GM21367 (cell line): ENCODE results near the gene TRHDE.

Experiments used
- ATAC-seq: cut with Tn5 transposase; IDR thresholded peaks from one replicate; pipeline ENCODE4 v1.9.1; 2021; ENCODE audit not compliant: unreplicated experiment

The TRHDE gene

DNA sequence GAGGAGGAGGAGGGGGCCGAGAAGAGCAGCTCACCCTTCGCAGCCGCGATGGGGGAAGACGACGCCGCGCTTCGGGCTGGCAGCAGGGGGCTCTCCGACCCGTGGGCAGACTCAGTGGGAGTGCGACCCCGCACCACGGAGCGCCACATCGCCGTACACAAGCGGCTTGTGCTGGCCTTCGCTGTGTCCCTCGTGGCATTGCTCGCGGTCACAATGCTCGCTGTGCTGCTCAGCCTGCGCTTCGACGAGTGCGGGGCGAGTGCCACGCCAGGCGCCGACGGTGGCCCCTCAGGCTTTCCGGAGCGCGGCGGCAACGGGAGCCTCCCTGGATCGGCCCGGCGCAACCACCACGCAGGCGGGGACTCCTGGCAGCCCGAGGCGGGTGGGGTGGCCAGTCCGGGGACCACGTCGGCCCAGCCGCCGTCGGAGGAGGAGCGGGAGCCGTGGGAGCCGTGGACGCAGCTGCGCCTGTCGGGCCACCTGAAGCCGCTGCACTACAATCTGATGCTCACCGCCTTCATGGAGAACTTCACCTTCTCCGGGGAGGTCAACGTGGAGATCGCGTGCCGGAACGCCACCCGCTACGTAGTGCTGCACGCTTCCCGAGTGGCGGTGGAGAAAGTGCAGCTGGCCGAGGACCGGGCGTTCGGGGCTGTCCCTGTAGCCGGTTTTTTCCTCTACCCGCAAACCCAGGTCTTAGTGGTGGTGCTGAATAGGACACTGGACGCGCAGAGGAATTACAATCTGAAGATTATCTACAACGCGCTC, 745 bp downstream of the TRHDE start:
- ATAC-seq: no peak

DNA sequence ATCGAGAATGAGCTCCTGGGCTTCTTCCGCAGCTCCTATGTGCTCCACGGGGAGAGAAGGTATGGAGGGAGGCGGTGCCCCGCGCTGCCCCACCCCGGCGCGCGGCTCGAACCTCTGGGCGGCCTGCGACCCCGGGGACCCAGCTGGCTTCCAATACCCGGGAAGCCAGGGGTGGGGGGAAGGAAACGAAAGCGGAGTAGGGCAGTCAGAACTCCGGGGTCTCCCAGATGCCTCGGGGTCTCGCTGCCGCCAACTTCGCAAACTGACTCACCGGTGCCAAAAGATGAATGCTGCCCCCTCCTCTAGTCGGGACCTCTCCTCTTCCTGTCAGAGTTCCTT, 1.3 kb downstream of the TRHDE start:
- no peak for ATAC-seq

DNA sequence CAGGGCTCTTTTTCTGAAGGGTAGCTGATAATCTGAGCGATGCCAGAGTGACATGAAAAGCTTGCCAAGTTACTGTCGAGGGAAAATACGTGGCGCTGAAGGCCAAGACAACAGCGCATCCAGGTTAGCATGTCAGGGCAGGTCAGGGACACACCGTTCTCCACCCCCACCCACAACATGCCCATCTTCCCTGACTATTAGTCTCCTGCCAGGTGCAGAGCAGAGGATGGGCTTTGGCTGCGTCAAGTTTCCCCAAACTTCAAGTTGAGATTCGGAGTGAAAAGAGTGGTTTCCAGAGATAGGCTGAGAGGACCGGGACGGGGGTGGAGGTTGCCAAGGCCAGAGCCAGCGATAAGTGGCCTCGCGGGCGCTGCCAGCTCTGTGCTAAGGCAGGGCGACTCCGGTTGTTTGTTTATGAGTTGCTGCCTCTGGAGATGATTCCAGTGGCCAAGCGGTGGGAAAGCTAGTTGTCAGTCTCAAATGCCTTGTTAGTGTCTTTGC, 1.7 kb downstream of the TRHDE start:
- ATAC-seq: no peak

DNA sequence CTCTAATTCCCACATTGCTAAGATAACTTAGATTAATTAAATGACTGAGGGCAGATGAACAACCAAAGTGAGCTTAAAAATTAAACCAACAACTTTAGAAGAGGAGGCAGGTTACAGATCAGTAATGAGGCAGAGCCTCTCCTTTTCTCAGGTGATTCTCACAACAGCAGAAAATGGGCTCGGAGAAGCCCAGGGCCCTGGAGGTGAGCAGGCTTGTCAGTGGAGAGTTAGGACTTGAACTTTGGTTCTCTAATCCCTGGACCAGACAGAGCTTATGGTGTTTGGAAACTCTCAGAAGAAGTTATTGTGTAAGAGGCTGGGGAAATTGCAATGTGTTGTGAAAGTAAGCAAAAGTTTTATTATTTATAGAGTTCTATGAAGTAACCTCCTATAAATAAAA, 2.8 kb downstream of the TRHDE start:
- no peak for ATAC-seq

DNA sequence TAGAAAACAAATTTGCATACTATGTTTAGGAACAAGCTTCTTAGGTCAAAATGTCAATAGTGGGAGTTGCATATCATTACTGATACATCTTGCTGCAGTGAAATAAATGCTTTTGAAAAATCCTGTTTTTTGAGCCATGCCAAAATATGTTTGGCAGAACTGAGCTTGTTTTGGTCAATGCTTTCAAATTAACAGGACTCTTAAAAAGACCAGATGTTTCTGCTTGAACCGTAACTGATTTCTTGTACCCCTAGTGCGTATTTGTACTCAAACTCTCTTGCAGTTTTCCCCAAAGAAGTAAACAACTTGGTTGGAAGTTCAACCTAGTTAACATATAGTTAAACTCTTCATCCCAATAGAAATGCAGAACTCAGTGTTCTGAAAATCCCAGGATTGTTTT, 3.4 kb downstream of the TRHDE start:
- no peak for ATAC-seq

DNA sequence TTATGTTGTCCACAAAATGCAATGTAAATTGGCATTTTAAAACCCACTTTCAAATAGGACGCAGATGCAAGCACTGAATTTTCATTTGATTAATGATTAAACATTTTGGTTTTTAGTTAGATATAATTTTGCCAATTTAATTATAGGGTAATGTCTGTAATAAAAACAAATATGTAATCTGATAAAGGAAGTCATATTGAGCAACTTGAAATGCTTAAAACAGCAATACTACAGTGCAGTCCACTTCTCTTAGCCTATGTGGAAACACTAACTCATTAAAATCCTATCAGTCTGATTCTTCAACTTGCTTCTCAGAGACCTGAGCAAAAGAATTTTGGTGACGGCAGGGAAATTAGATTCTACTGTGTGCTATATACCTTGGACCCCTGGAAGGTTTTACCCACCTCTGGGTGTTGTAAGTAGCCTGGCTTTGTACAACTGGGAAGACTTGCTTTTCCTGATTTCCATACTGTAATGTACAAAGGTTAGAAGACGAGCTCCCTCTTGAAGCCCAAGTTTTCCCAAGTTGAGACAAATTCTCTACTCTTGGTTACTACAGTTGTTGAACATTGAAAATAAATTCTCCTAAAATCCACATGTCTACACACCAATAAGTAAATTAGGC, 4.1 kb downstream of the TRHDE start:
- no peak for ATAC-seq

DNA sequence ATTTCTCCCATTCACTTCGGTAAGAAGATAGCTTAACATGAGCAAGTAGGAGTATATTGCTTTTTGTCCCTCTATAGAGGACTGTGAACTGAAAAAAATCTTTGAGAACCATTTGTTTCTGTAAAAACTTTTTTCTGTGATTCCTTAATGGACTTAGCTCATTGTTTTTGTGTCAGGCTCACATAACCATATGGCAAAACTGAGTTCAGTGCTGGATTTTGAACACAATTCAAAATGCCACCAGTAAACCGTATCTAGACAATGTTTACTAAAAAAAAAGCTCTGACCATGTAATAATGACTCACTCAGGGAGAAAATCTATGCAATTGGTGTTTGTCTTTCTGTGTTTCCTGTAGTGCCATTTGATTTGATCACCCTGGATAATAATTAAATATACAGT, 5.2 kb downstream of the TRHDE start:
- no peak for ATAC-seq

DNA sequence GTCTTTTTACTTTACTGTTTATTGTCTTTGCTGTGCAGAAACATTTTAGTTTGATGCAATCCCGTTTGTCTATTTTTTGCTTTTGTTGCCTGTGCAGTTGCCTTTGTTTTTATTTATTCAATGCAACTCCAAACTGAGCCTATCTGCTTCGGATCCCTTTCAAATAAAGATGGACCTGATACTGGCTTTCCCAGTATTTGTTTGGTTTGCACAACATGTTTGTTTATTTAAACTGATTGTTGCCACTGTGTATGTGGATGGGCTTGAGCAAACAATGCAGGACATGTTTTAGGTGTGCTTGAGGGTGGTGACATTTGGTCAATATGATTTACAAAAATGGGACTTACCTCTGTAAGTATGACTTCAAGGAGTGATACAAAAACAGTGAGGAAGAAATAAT, 6.7 kb downstream of the TRHDE start:
- no peak for ATAC-seq

DNA sequence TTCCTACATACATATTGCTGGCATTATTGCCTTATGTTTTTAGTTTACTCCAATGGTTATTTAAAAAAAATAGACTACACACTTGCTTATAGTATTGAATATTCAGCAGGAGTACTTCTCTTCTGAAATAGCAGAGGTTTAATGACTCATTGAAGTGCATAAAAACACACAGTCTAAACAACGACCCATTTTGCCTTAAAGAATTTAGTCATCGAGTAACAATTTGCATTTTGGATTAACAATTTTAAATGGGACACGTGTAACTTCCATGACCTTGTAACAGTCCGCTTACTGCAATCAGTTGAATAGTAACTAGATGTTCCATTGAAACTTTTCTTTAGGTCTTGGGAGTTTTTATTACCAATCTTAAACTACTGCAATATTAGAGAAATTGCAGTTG, 9.0 kb downstream of the TRHDE start:
- ATAC-seq: no peak

DNA sequence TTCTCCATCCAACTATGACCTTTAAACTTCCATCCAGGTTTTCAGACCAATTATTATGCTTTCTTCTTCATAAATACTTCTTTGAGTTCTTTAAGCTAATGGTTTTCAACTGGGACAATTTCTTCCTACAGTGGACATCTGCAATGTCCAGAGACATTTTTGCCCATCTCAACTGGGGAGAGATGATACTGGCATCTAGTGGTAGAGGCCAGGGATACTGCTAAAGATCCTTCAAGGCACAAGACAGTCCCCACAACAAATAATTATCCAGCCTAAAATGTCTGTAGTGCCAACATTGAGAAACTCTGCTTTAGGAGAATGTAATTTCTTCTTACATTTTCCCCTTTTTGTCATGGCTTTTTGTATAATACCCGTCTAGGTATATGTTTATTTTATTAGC, 10.6 kb downstream of the TRHDE start:
- no peak for ATAC-seq

DNA sequence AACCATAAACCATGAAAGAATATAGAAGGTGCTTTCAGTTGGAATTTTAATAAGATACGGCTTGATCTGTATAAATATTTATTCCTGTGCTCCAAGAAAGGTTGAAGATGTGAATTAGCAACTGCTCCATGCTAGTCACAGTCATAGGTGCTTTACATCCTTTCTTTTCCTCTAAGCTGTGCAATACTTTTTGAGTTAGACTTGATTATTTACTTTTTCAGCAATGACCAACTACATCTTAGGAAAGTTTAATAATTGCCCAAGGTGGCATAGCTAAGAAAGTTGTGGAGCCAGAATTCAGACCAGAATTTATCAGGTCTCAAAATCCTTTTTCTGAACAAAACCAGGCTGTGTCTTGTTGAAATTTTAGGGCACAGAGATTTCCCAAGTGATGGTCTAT, 13.7 kb downstream of the TRHDE start:
- no peak for ATAC-seq

DNA sequence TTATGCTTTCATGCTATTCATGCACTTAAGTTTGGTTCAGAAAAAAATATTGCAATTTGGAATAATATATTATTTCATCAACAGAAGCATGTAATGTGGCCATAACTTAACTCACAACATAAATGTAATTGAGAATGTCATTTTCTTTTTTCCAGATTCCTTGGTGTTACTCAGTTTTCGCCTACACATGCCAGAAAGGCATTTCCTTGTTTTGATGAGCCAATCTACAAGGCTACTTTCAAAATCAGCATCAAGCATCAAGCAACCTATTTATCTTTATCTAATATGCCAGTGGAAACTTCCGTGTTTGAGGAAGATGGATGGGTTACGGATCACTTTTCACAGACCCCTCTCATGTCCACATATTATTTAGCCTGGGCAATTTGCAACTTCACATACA, 14.4 kb downstream of the TRHDE start:
- ATAC-seq: no peak

DNA sequence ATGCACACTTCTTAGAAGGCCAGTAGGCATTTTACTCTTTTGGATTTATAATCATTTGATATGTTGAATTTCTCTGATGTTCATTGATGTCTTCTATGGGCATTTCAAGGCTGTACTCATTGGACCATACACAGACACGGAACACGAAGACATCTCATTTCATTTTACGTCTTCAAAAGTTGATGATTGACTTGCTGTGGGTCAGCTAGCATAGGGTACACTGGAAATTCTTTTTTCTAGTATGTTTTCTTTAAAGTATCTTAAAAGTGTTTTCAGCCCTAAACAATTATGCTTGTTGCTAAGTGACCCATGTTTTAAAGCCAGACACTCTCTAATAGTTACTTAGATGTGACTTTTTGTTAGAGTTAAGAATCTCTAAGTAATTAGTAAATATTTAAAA, 16.3 kb downstream of the TRHDE start:
- ATAC-seq: no peak

DNA sequence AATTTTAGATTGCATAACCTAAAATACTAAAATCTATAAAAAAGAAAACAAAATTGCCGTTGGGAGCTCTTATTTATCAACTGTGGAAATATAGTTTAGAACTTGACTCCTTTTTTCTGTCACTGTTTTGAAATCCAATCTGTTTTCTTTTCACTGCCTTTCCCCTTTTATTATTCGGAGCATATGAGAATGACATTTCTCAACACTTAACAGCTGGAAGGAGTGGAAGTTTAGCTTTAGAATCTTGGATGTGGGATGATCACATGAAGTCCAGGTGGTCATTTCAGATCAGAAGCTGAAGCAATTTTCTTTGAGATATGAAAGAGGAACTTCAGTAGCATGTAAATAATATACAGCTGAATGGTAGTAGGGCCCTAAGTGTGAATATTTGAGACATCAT, 16.7 kb downstream of the TRHDE start:
- ATAC-seq: no peak

DNA sequence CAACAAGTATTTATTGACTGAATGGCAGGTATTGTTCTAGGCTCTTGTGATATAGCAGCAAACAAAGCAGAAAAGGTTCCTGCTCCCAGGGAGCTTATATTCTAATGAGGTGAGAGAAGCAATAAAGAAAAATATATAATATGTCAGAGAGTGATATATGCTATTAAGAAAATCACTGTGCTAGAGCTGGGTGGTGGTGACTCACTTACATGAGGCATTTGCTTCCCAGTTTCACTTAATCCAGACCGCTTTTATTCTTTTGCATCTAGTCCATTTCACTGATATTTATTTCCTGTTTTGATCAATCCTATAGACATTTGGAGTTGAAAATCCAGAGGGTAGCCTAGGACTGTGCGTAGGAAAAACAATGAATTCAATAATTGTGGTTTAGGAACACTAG, 17.5 kb downstream of the TRHDE start:
- ATAC-seq: no peak

DNA sequence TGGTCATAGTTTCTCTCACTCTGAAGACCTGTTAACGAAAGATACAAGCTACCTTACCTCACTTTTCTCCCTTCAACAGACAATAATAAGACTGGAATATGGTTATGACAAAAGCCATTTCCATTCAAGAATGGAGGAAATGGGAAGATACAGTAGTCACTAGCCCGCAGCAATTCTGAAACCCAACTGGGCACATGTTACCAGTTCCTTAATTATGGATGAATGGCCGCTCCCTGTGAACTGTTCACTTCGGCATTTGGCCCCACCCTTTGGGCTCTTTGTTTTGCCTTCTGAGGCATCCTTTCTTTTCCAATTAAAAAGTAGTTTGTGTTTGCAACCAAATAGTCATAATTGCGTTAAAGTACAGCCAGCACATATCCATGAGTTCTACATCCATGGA, 19.0 kb downstream of the TRHDE start:
- ATAC-seq: no peak

DNA sequence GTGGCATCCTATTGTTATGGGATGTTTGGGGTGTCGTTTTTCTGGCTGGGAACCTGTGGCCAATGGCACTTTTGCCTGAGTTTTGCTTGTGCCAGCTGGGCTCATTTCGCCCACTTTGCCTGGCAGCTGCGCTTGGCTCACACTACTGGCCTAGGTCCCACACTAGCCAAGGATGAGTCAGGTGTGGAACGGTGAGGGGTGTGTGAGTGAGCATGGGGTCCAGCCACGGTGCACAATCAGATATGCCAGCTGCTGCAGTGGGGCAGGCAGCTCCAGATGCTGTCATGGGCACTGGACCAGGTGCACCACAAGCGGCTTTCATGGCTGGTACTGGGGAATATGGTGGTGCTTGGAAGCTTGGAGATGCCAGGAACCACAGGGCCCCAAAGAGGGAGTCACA, 21.5 kb downstream of the TRHDE start:
- no peak for ATAC-seq

DNA sequence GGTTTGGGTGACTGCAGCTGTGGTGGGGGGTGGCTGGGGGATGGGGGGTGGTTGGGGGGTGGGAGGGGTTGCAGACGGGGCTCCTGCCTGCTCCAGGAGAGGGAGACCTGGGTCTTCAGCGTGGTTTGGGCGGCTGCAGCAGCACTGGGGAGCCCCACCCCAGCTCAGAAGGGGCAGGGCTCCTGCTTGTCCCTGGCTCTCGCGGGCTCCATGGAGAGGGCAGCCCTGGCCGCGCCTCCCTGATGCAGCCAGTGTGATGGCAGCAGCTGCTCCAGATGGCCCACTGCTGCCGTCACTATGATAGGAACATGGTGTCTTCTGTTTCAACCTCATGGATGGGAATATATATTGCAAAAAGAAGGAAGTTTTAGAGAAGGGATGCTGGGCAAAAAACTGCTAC, 22.9 kb downstream of the TRHDE start:
- no peak for ATAC-seq

DNA sequence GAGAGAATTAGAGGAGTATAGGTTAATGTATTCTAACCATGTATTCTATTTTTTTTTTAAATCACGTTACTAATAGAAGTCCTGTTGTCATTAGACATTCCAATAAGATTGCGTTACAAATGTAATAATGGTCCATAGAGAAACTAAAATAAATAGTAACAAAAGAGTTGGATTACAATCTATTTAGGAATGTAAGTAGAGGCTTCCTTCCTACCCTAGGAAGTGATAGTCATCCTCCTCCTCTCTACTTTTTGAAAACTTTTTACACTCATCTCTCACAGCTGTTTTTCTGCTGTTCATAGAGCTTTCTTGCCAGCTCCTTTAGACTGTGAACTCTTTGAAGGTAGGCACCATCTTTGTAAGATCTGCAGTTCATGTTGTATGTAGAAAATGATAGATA, 23.6 kb downstream of the TRHDE start:
- no peak for ATAC-seq

DNA sequence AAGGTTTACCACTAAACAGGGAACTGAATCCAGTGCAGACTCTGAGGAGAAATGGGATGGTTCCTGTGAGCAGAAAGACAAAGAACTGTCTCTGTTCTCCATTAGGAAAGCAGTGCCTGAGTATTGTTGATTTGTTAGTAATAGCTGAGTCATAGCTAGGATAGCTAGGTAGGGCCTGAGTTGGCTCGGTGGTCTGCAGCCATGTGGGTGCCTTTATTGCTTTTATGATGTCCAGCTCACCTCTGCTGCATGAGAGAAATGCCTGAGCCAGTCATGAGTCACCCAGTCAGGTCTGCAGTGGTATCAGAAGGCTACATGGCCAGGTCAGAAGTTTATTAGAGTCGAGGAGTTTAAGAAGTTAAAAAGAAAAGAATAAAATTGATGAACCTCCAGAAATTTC, 24.2 kb downstream of the TRHDE start:
- no peak for ATAC-seq

DNA sequence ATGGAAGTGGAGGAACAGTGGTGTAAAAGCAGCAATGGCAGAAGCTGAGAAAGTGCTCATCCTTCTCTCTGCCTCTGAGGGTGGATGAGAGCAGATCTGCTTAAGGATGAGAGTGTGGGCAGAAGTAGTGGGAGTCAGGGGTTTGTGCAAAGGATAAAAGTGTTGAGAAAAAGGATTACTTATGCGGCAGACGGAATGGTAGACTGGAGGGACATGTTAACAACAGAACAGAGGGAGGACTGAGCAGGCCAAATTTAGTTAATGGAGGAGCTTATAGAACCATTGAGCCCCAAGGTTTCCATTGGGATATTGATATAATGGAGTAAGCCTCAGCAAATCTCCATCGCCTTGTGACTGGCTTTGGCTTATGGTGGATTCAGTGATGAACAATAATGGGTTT, 25.5 kb downstream of the TRHDE start:
- ATAC-seq: no peak

DNA sequence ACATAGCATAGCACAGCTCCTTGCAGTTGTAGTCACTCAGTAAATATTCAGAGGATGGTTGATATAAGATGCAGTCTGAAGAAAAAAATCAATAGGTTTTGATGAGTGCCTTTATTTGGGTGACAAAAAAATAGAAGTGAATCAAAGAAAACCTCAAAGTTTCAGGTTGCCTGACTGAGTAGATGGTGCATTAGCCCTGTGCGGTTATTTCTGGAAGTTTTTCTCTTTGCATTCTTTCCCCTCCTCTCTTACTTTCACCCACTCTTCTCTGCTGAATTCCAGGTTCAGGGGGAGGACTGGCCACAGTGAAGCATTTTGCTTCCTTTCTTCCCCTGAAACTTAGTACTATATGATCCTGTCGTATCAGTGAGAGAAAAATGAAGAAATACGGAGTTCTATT, 28.6 kb downstream of the TRHDE start:
- no peak for ATAC-seq

DNA sequence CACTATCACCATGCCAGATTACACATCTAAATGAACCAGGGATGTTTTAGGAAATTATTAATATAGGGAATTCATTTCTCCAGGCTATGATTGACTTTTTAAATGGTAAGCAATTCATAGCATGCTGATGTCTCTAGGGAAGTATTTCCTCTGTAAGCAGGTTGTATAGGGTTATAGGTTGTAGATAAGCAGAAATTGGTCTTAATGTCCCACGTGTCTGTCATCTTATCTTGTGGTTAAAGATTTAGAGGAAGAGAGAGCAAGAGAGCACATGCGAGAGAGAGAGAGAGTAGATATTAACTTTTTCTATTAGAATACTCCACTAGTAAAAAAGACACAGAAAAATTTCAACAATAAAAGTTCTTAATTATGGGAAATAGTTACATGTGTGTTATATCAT, 32.6 kb downstream of the TRHDE start:
- ATAC-seq: no peak
